GM10266 (cell line): Measurements from ENCODE around the gene KRT80.

Source experiments
- DNase-seq: peaks from one replicate; pipeline ENCODE4 v3.0.0; 2012; ENCODE audit errors: extremely low spot score
- CTCF ChIP-seq: IDR thresholded peaks from 2 replicates; pipeline ENCODE4 v1.5.1; 2012; ENCODE audit warnings: mild to moderate bottlenecking, low read depth; ENCODE audit not compliant: control insufficient read depth, insufficient read depth; ENCODE audit errors: missing control alignments

KRT80 gene

DNA sequence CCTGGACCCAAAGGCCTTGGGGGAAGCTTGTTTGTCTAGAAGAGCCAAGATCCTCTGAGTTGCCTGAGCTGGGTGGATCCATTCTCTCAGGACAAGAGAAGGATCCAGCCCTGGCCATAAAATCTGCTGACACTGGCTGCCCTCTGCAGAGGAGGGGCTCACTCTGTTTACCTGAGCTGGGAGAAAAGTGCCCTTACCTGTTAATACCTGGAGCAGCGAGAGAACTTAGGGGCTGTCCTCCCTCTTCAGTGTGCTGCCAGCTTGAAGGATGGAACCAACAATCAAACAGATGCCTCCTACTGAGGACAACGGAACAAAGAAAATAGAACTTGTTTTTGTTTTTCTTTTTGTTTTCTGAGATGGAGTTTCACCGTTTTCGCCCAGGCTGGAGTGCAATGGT is 33.9 kb upstream of the KRT80 start:
- no peak for DNase-seq
- no peak for TF ChIP-seq CTCF

- no peak for TF ChIP-seq CTCF
- DNase-seq: no peak
These were observed 32.3 kb upstream of the KRT80 start for GRCh38 chr12:52224151-52224550.

DNA sequence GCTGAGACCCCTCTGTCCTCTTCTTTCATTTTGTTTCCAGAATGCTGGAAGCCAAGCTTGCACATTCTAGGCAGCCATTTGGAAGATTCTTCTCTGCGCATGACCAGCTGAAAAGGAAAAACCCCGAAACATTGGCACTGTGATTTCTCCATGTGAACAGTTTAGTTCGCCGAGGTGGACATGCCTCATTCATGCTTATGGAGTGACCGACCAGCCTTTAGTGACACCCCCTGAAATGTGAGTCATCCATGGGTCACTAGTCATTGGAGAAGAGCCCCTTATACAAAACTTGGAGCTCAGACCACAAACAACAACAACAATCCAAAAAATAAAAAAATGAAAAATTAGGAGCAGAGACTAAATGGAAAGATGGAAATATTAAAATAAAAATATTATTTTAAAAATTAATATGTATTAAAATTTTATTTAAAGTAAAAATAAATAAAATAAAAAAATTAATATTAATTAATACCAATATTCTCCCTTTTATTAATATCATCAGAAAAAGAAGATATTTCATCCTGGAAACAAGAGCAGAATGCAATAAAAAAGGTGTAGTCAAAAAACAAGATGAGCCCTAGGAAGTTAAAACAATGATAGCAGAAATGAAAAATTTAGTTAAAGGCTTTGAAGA is 31.7 kb upstream of the KRT80 start:
- no peak for TF ChIP-seq CTCF
- DNase-seq: no peak

DNA sequence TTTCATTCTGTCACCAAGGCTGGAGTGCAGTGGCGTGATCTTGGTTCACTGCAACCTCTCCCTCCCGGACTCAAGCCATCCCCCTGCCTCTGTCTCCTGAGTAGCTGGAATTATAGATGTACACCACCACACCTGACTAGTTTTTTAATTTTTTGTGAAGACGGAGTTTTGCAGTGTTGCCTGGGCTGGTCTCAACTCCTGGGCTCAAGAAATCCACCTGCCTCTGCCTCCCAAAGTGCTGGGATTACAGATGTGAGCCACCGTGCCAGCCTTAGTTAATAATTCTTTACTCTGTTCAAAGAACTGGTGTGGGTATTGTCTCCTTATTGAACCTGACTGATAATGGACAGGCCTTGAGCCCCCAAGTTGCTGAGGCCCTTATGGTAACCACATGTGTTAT is 30.9 kb upstream of the KRT80 start:
- no peak for DNase-seq
- no peak for TF ChIP-seq CTCF

DNA sequence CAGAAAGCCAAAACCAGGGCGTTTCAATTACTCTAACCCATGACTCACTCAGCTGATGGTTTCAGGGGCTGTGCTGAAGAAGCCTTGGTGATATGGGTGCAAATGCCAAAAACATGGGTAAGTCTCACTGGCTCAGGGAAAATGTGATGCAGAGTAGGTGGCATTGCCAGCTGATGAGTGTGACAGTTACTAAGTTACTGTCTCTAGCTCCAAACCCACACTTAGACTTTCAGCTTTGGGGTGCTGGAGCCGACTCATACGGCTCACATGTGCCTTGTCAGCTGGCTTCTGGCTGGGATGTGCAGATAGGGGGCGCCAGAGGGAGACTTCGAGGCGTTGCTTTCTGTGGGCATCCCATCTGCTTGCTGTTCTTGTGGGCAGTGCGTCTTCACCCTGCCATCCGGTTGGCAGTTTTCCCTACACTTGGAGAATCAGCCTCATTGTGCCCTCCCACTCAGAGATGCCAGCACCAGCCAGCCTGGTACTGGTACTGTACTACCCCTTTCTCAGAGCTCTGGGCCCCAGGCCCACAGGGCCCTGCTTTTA is 30.2 kb upstream of the KRT80 start:
- peak; percentile 59 for TF ChIP-seq CTCF
- no peak for DNase-seq

DNA sequence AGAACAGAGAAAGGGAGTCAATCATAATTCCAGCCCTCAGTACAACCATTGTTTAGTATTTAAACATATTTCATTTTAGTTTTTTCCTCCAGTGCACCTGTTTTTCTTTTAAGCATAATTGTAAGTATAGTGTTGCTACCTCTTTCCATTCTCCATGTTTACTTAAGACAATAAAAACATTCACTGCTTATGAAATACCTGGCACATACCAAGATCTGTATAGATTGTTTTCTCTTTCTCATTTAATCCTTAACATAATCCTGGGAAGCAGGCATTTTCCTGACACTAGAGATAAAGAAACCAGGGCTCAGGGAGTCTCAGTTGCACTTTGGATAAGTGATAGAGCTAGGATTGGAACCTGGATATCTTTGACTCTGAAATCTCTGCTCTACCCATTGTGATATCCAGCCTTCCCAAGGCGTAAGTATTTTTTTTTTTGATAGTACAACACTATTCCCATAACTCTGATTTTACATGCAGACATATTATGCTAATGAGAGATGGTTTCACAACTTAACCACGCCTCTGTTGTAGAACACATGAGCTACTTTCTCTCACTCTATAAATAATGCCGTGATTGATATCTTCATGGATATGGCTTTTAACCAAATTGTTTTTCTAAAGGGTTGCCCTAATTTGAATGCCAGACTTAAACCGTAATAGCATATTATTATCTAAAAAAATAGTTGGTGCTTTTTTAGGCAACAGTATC is 29.4 kb upstream of the KRT80 start:
- TF ChIP-seq CTCF: no peak
- no peak for DNase-seq

DNA sequence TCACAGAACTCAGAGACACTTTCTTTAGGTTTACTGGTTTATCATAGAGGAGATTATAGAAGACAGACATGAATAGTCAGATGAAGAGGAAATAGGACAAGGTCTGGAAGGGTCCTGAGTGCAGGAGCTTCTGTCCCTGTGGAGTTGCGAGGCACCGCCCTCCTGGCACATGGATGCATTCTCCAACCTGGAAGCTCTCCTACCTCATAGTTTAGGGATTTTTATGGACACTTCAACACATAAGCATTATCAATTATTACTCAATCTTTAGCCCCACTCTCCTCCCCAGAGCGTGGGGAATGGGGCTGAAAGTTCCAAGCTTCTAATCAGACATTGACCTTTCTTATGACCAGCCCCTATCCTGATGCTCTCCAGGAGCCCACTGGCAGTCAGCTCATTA is 28.7 kb upstream of the KRT80 start:
- TF ChIP-seq CTCF: no peak
- DNase-seq: no peak
